Stimulated activated CD8-positive, alpha-beta memory T cell treated with anti-CD3 and anti-CD28 coated beads, Interleukin-7, amount 100 ng/mL, for 4 hours (primary cell): ENCODE data around the gene PLEKHD1.
A peak's percentile ranks its signal among the peaks of the same experiment; 100 is the strongest.

Experiments used
- DNase-seq, 2 donors: peaks; one replicate each; pipeline ENCODE4 v3.0.0-alpha.2; 2020; ENCODE audit warnings: low read depth in 2 of 2

PLEKHD1 gene

GRCh38 chr14:69518289-69519101 is 34.0 kb downstream of the PLEKHD1 start:
- DNase-seq, result no peak

- no peak for DNase-seq
These were observed 34.9 kb downstream of the PLEKHD1 start for GRCh38 chr14:69519204-69520100.

GRCh38 chr14:69522026-69522425 is 37.5 kb downstream of the PLEKHD1 start:
- DNase-seq, result no peak

GRCh38 chr14:69525896-69526295 is 41.4 kb downstream of the PLEKHD1 start:
- DNase-seq, result no peak

GRCh38 chr14:69527635-69528034 is 43.1 kb downstream of the PLEKHD1 start:
- DNase-seq, result no peak

GRCh38 chr14:69528143-69528542 is 43.6 kb downstream of the PLEKHD1 start:
- DNase-seq, result no peak

GRCh38 chr14:69528930-69529329 is 44.4 kb downstream of the PLEKHD1 start:
- DNase-seq, result no peak

- DNase-seq, result no peak
These were observed 45.0 kb downstream of the PLEKHD1 start for GRCh38 chr14:69529563-69529962.

- no peak for DNase-seq
These were observed 45.6 kb downstream of the PLEKHD1 start for GRCh38 chr14:69530095-69530494.

- no peak for DNase-seq
These were observed 46.6 kb downstream of the PLEKHD1 start for GRCh38 chr14:69531135-69531534.

GRCh38 chr14:69532561-69533340 is 48.2 kb downstream of the PLEKHD1 start:
- DNase-seq, result no peak

- no peak for DNase-seq
These were observed 50.8 kb downstream of the PLEKHD1 start for GRCh38 chr14:69535230-69535848.

GRCh38 chr14:69536971-69537370 is 52.4 kb downstream of the PLEKHD1 start:
- no peak for DNase-seq

GRCh38 chr14:69537900-69538299 is 53.4 kb downstream of the PLEKHD1 start:
- DNase-seq, result no peak

- no peak for DNase-seq
These were observed 54.2 kb downstream of the PLEKHD1 start for GRCh38 chr14:69538766-69539165.

GRCh38 chr14:69539631-69540410 is 55.3 kb downstream of the PLEKHD1 start:
- DNase-seq, result no peak

- DNase-seq, result no peak
These were observed 56.3 kb downstream of the PLEKHD1 start for GRCh38 chr14:69540654-69541335.

GRCh38 chr14:69542311-69542710 is 57.8 kb downstream of the PLEKHD1 start:
- DNase-seq, result no peak

- DNase-seq, result peak; percentile 2 to 7
These were observed 59.0 kb downstream of the PLEKHD1 start for GRCh38 chr14:69543341-69544115.
